ENCODE data around the gene NSMCE1. TPM values are rescaled to one million over a fixed set of nuclear protein-coding genes. Genes with fewer than 3 reads are reported as not detected.

NSMCE1 gene
- total RNA-seq, 1 experiment from 2014 or later: 19.3 TPM

DNA sequence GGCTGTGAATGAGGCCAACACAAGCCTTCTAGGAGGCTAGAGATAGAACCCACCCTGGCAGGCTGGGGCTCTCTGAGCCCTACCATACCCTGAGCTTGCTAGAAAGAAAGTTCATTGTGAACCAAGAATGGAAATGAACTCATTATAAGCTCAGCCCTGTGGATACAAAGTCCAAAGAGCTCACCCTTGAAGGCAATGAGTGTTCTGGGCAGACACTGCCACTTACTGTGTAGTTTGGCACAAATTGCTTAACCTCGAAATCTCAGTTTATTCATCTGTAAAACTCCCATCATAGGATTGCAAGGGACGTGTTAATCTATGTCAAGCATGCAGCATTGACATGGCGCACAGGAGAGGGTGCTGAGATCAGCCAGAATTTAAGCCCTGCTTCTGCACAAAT, 59.8 kb downstream of the NSMCE1 start:
- no peak overlapping the region for H2BK15ac ChIP-seq (ENCODE audit: low read depth, low read length)
- H3K56ac ChIP-seq (ENCODE audit: insufficient read length, low read depth, low read length): no peak overlapping the region
- Mint-ChIP-seq H3K27me3 (ENCODE audit: low read depth) (no peaks in the 10 kb centered on the region), H3K27ac (no peak overlapping the region), H3K4me1 (peaks cover 5% of the 10 kb centered on the region in 2 experiments), H3K9me3 (no peaks in the 10 kb centered on the region; a peak in 1 of 5 replicates), H3K36me3 (ENCODE audit: insufficient read depth in 1 of 3, low read depth in 3 of 3) (peaks cover 0 to 14% (median 11%) of the 10 kb centered on the region in 3 experiments; a peak in 5 of 7 replicates), H3K4me3 (no peak overlapping the region)
- no peak overlapping the region for H3K18ac ChIP-seq (ENCODE audit: insufficient read length, low read depth, low read length)
- no peak overlapping the region for H2BK20ac ChIP-seq (ENCODE audit: low read depth, low read length, poor library complexity, severe bottlenecking)
- no peak overlapping the region for H3K14ac ChIP-seq (ENCODE audit: insufficient read depth, low read length)
- H3K4me2 ChIP-seq (ENCODE audit: insufficient read depth, insufficient read length, low read length): no peak overlapping the region
- H3K4ac ChIP-seq (ENCODE audit: low read depth, low read length): no peak overlapping the region
- H2BK5ac ChIP-seq (ENCODE audit: insufficient read length, low read length): no peak overlapping the region
- no peak overlapping the region for H4K91ac ChIP-seq (ENCODE audit: insufficient read length, low read depth, low read length)
- H3K27ac ChIP-seq (ENCODE audit: insufficient read length, low read depth, low read length): no peak overlapping the region
- H3K79me2 ChIP-seq (ENCODE audit: insufficient read depth, low read length): no peaks in the 10 kb centered on the region
- no peaks in the 10 kb centered on the region for H3K4me1 ChIP-seq (ENCODE audit: insufficient read depth, low read length)
- TF ChIP-seq, protein P1, sequence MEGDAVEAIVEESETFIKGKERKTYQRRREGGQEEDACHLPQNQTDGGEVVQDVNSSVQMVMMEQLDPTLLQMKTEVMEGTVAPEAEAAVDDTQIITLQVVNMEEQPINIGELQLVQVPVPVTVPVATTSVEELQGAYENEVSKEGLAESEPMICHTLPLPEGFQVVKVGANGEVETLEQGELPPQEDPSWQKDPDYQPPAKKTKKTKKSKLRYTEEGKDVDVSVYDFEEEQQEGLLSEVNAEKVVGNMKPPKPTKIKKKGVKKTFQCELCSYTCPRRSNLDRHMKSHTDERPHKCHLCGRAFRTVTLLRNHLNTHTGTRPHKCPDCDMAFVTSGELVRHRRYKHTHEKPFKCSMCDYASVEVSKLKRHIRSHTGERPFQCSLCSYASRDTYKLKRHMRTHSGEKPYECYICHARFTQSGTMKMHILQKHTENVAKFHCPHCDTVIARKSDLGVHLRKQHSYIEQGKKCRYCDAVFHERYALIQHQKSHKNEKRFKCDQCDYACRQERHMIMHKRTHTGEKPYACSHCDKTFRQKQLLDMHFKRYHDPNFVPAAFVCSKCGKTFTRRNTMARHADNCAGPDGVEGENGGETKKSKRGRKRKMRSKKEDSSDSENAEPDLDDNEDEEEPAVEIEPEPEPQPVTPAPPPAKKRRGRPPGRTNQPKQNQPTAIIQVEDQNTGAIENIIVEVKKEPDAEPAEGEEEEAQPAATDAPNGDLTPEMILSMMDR (conservative IDR thresholded peaks at IDR 0.05): no peak
- no peaks in the 10 kb centered on the region for H3K23me2 ChIP-seq (ENCODE audit: insufficient read length, low read depth, low read length, poor library complexity, severe bottlenecking)
- no peak for DNase-seq
- no CpG with 5 or more reads among the region's 3 CpGs for WGBS (ENCODE audit: extremely low coverage, insufficient read length, low lambda C conversion rate)
- no peaks in the 10 kb centered on the region for H3K79me1 ChIP-seq (ENCODE audit: insufficient read depth, low read depth, low read length, poor library complexity, severe bottlenecking)
- no peak overlapping the region for H2BK12ac ChIP-seq (ENCODE audit: insufficient read length, low read depth, low read length)
- H3K23ac ChIP-seq (ENCODE audit: insufficient read length, low read depth, low read length): no peak overlapping the region
- no peaks in the 10 kb centered on the region for H4K20me1 ChIP-seq (ENCODE audit: control insufficient read depth, insufficient read depth, insufficient read length)
- no peak overlapping the region for H3T11ph ChIP-seq (ENCODE audit: low read length)
- H2AK5ac ChIP-seq (ENCODE audit: insufficient read length, low read length): no peak overlapping the region
- H2AFZ ChIP-seq (ENCODE audit: low read length): no peak overlapping the region
- H2BK120ac ChIP-seq (ENCODE audit: low read depth, low read length, poor library complexity, severe bottlenecking): no peak overlapping the region
- no peaks in the 10 kb centered on the region for H3K9me3 ChIP-seq (ENCODE audit: control insufficient read depth, low read depth, low read length)
- no peak overlapping the region for H4K5ac ChIP-seq (ENCODE audit: insufficient read length, low read depth, low read length)
- H3K27me3 ChIP-seq (ENCODE audit: insufficient read depth, low read length): no peaks in the 10 kb centered on the region
- H3K9ac ChIP-seq (ENCODE audit: extremely low read depth, insufficient read length, low read length): no peak overlapping the region
- H4K8ac ChIP-seq (replicated peaks; ENCODE audit: insufficient read length, low read depth, low read length): no peak overlapping the region

All from H9 (cell line).